Right lobe of liver (tissue), 6 donors: ENCODE data around the gene OR5D14. TPM values are rescaled to one million over a fixed set of nuclear protein-coding genes. Genes with fewer than 3 reads are reported as not detected.

Source experiments
- ATAC-seq, 4 donors: fragments of 200-7000 bp; cut with Tn5 transposase; one replicate each; pipeline ENCODE4 v1.9.1; 2020; ENCODE audit warnings: mild to moderate bottlenecking in 4 of 4, moderate library complexity in 4 of 4
- DNase-seq, 3 donors: peaks; one replicate each; pipeline ENCODE4 v3.0.0-alpha.2; 2020
- H3K27ac ChIP-seq, 3 donors: fragments of 200-600 bp; one replicate each; pipeline ENCODE4 v1.8.0; 2022
- H3K27me3 ChIP-seq, 2 donors: fragments of 200-600 bp; one replicate each; pipeline ENCODE4 v1.8.0; 2022
- H3K36me3 ChIP-seq, 4 donors: fragments of 200-600 bp; sonication (generic) in 1 of 4; one replicate each; pipeline versions ENCODE4 v1.5.1 to v1.8.0; 2017 to 2022; ENCODE audit warnings: control low read depth in 1 of 4
- H3K4me1 ChIP-seq, 4 donors: fragments of 200-600 bp; sonication (generic) in 1 of 4; one replicate each; pipeline versions ENCODE4 v1.5.1 to v1.8.0; 2017 to 2022; ENCODE audit warnings: control low read depth in 1 of 4
- H3K4me3 ChIP-seq, 3 donors: fragments of 200-600 bp; one replicate each; pipeline ENCODE4 v1.8.0; 2022
- H3K9me3 ChIP-seq, 4 donors: fragments of 200-600 bp; sonication (generic) in 1 of 4; one replicate each; pipeline versions ENCODE4 v1.5.1 to v1.8.0; 2017 to 2022; ENCODE audit warnings: control low read depth in 1 of 4
- POLR2A ChIP-seq: fragments of 450-650 bp; IDR thresholded peaks from one replicate; pipeline ENCODE4 v1.6.1; 2017; ENCODE audit warnings: antibody characterized with exemption, mild to moderate bottlenecking
- WGBS: methylation state at CpG from one replicate; pipeline ENCODE4 v1.1.6; 2018; ENCODE audit warnings: low coverage, low lambda C conversion rate; ENCODE audit not compliant: insufficient coverage; ENCODE audit errors: missing lambda C conversion rate; 5-methylcytosine and 5-hydroxymethylcytosine counted together
- intact Hi-C, 2 donors: fragments of 100-400 bp; cut with DNase I; formaldehyde crosslinking; loops; one replicate each; pipeline versions ENCODE4 v1.11.2 to v1.14.1; 2022
- long read RNA-seq: library from polyadenylated mRNA; unstranded; transcript quantifications from one replicate; pipeline ENCODE4 v2.0.0, GENCODE V29; 2019
- total RNA-seq, 6 experiments: library from RNA; depleted of rRNA in 2 of 6; stranded (reverse); fragments of >200 nt in 2 of 6; fragmentation: NEBNext Ultra II Directional in 3 of 6; extraction: Animal tissue kit (Norgen Biotek cat#: 25700) in 3 of 6; gene quantifications; one replicate each; pipeline versions ENCODE4 v1.1.0 to v1.2.4, GENCODE V29; 2016 to 2023
- TF ChIP-seq, protein P1 (sequence below), 4 donors: fragments of 200-600 bp in 3 of 4; fragments of 450-650 bp in 1 of 4; IDR thresholded peaks; one replicate each; pipeline versions ENCODE4 v1.5.1 to v1.8.0; 2016 to 2022; ENCODE audit warnings: antibody characterized with exemption in 4 of 4, mild to moderate bottlenecking in 2 of 4
- donor health status: DM: no; HTN: yes; CAD: no.
- donor health status: DM: no; HTN: no; CAD: no.
- donor health status: DM: no; HTN: no; CAD: no.
- donor health status: DM: no; HTN: yes; CAD: no.
- donor health status: DM: no; HTN: yes; CAD: no.

OR5D14 gene
- not detected for total RNA-seq
- long read RNA-seq = 0 reads

DNA sequence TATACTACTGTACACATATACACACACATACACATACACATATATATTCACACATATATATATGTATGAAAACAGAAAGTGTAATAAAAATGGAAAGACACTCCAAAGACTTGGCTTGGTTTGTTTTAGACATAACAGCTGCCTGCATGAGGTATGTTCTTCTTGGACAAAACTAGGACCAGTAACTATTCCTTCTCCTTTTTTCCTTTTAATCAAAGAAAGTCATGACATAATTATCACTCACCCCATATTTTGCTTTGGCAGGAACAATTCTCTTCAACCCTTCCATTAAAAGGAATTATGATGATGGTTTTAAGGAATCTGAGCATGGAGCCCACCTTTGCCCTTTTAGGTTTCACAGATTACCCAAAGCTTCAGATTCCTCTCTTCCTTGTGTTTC, at the start of gene OR5D14:
OR5D14 (plus strand) TSS at position 301 of the 400 bp plus-strand sequence; CDS start at position 301, 0 bp downstream.
- ATAC-seq (no peak), DNase-seq (no peak)
- intact Hi-C loops = no loop called here
- no peaks in the 10 kb centered on the region for H3K27me3 ChIP-seq
- H3K27ac ChIP-seq = no peak within 1 kb of the TSS
- H3K9me3 ChIP-seq = no peaks in the 10 kb centered on the region
- no peak for TF ChIP-seq POLR2A
- TF ChIP-seq, protein P1, sequence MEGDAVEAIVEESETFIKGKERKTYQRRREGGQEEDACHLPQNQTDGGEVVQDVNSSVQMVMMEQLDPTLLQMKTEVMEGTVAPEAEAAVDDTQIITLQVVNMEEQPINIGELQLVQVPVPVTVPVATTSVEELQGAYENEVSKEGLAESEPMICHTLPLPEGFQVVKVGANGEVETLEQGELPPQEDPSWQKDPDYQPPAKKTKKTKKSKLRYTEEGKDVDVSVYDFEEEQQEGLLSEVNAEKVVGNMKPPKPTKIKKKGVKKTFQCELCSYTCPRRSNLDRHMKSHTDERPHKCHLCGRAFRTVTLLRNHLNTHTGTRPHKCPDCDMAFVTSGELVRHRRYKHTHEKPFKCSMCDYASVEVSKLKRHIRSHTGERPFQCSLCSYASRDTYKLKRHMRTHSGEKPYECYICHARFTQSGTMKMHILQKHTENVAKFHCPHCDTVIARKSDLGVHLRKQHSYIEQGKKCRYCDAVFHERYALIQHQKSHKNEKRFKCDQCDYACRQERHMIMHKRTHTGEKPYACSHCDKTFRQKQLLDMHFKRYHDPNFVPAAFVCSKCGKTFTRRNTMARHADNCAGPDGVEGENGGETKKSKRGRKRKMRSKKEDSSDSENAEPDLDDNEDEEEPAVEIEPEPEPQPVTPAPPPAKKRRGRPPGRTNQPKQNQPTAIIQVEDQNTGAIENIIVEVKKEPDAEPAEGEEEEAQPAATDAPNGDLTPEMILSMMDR (IDR thresholded peaks at IDR 0.05) = no peak
- no peaks in the 10 kb centered on the region for H3K4me1 ChIP-seq
- no peak within 1 kb of the TSS for H3K4me3 ChIP-seq
- no peaks in the 10 kb centered on the region for H3K36me3 ChIP-seq

DNA sequence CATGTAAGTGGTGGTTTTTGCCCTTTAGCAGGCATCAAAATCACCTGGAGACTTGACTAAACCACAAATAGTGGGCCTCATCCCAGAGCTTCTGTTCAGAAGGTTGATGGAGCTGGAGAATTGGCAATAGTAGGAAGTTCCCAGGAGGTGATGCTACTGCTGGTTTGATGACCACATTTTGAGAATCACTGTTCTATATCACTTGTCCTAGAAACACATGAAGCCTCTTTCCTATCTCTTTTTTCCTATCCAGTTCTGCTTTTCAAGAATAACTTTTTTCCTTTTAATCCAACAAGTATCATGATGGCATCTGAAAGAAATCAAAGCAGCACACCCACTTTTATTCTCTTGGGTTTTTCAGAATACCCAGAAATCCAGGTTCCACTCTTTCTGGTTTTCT, 22.2 kb upstream of the OR5D14 start, which contains the start of gene OR5D13:
OR5D13 (plus strand) TSS at position 301 of the 400 bp plus-strand sequence; CDS start at position 301, 0 bp downstream.
- no peaks in the 10 kb centered on the region for H3K9me3 ChIP-seq
- ATAC-seq (no peak), DNase-seq (no peak)
- no peaks in the 10 kb centered on the region for H3K4me1 ChIP-seq
- intact Hi-C loops = no loop called here
- TF ChIP-seq, protein P1 (IDR thresholded peaks at IDR 0.05) = no peak
- TF ChIP-seq POLR2A = no peak
- no peaks in the 10 kb centered on the region for H3K36me3 ChIP-seq
- H3K4me3 ChIP-seq = no peak within 1 kb of the TSS
- H3K27me3 ChIP-seq = no peaks in the 10 kb centered on the region
- no peak within 1 kb of the TSS for H3K27ac ChIP-seq

DNA sequence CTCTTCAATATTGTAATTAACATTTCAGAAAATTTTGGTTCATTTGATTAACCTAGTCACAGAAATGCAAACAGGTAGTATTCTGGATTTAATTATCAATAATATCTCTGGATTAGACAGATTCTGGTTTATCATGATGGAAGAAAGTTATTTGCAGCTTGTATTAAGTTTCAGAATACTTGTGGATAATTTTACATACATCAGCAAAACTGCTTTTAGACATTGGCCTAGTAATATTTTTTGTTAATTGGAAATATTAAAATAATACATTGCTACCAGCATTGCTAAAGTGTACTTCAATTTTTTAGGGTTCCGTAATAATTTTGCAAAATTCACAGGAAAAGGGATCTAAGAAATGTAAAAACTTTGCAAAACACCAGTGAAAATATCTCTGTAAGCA, 3.8 kb upstream of the OR5D14 start:
- 75% methylated on average over 1 of the region's 1 CpG for WGBS
- intact Hi-C loops = no loop called here
- TF ChIP-seq, protein P1 (IDR thresholded peaks at IDR 0.05) = no peak

DNA sequence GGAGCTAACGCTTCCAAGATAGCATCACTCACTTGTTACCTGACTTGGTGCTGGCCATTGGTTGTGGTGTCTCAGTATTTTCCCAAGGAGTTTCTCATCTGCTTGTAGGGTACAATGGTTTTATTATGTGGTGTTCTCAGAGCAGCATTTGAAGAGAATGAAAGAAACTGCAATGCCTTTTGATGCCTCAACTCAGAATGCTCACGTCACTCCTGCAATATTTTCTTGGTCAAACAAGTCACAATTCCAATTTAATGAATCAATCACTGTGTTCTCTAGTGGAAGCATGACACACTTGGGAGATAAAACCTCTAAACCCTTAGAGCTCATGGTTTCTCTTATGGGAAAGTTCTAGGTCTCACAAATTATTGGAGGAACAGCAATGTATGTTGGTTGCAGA, 2.0 kb upstream of the OR5D14 start:
- Histone ChIP-seq H3K36me3 (no peaks in the 10 kb centered on the region), H3K9me3 (no peaks in the 10 kb centered on the region), H3K27me3 (no peaks in the 10 kb centered on the region), H3K27ac (no peak overlapping the region), H3K4me1 (no peaks in the 10 kb centered on the region), H3K4me3 (no peak overlapping the region)
- DNase-seq (no peak), ATAC-seq (no peak)
- 50% methylated on average over 2 of the region's 2 CpGs for WGBS
- no peak for TF ChIP-seq POLR2A
- TF ChIP-seq, protein P1 (IDR thresholded peaks at IDR 0.05) = no peak
- intact Hi-C loops = no loop called here

More for the DNA sequence above, 3.8 kb upstream of the OR5D14 start:
- DNase-seq = no peak
- no peaks in the 10 kb centered on the region for H3K9me3 ChIP-seq
- H3K4me3 ChIP-seq = no peak overlapping the region
- H3K27ac ChIP-seq = no peak overlapping the region
- ATAC-seq = no peak
- H3K4me1 ChIP-seq = no peaks in the 10 kb centered on the region
- H3K36me3 ChIP-seq = no peaks in the 10 kb centered on the region
- H3K27me3 ChIP-seq = no peaks in the 10 kb centered on the region

DNA sequence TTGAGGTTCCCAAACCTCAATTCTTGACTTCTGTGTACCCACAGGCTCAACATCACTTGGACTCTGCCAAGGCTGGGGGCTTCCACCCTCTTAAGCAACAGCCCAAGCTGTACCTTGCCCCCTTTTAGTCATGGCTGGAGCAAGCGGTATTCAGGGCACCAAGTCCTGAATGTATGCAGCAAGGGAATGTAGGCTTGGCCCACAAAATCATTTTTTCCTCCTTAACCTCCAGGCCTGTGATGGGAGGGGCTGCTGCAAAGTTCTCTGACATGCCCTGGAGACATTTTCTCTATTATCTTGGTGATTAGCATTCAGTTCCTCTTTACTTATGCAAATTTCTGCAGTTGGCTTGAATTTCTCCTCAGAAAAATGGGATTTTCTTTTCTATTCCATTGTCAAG, 10.9 kb downstream of the OR5D14 start:
- intact Hi-C loops = no loop called here
- no peak for ATAC-seq

More for the DNA sequence above, 10.9 kb downstream of the OR5D14 start:
- Histone ChIP-seq H3K9me3 (no peaks in the 10 kb centered on the region), H3K36me3 (no peaks in the 10 kb centered on the region), H3K27me3 (no peaks in the 10 kb centered on the region), H3K27ac (no peak overlapping the region), H3K4me3 (no peak overlapping the region), H3K4me1 (no peaks in the 10 kb centered on the region)
- TF ChIP-seq POLR2A = no peak
- TF ChIP-seq, protein P1 (IDR thresholded peaks at IDR 0.05) = no peak
- no peak for DNase-seq
- WGBS = no CpG with 5 or more reads among the region's 1 CpG
